CD8-positive, alpha-beta memory T cell (primary cell): Measurements from ENCODE around the gene ABCA1. TPM values are rescaled to one million over a fixed set of nuclear protein-coding genes. Genes with fewer than 3 reads are reported as not detected.

Experiments
- CTCF ChIA-PET: fragments of 350-600 bp; sonication (Branson Sonifier 250); formaldehyde crosslinking; loops from one replicate; lab custom pipeline; 2021; ENCODE audit warnings: antibody characterized with exemption; lab: Charles Lee
- POLR2A ChIA-PET: fragments of 350-600 bp; sonication (Branson Sonifier 250); formaldehyde crosslinking; loops from one replicate; lab custom pipeline; 2021; ENCODE audit warnings: antibody characterized with exemption; lab: Charles Lee
- DNase-seq, 5 donors: peaks; one replicate each; pipeline versions ENCODE4 v3.0.0 to v3.0.0-alpha.2; 2020 to 2022; ENCODE audit warnings: mixed read lengths in 1 of 5
- H3K27ac ChIP-seq: one replicate; pipeline ENCODE4 v1.7.0; 2013; ENCODE audit warnings: low read depth, mild to moderate bottlenecking, low read length, moderate library complexity
- H3K27me3 ChIP-seq: 2 replicates; pipeline ENCODE4 v1.7.0; 2013; ENCODE audit warnings: low read length, mild to moderate bottlenecking; ENCODE audit not compliant: insufficient read depth, poor library complexity, severe bottlenecking
- H3K36me3 ChIP-seq: 2 replicates; pipeline ENCODE4 v1.7.0; 2013; ENCODE audit warnings: mild to moderate bottlenecking, low read length, moderate library complexity; ENCODE audit not compliant: insufficient read depth
- H3K4me1 ChIP-seq: 2 replicates; pipeline ENCODE4 v1.7.0; 2013; ENCODE audit warnings: mild to moderate bottlenecking, low read length, moderate library complexity; ENCODE audit not compliant: insufficient read depth
- H3K4me3 ChIP-seq: 2 replicates; pipeline ENCODE4 v1.7.0; 2013; ENCODE audit warnings: mild to moderate bottlenecking, low read length
- H3K9me3 ChIP-seq: 2 replicates; pipeline ENCODE4 v1.7.0; 2013; ENCODE audit warnings: mild to moderate bottlenecking, low read length
- H3K27ac Mint-ChIP-seq, 8 donors: one replicate each; pipeline ENCODE4 v1.8.0; 2020 to 2021; ENCODE audit warnings: mixed read lengths in 8 of 8, mild to moderate bottlenecking in 6 of 8, inconsistent platforms in 3 of 8, moderate library complexity in 3 of 8
- H3K27me3 Mint-ChIP-seq, 2 donors: one replicate each; pipeline ENCODE4 v1.8.0; 2020 to 2021; ENCODE audit warnings: mixed read lengths in 2 of 2, mild to moderate bottlenecking in 1 of 2, moderate library complexity in 1 of 2
- H3K36me3 Mint-ChIP-seq, 3 donors: one replicate each; pipeline ENCODE4 v1.8.0; 2020 to 2021; ENCODE audit warnings: mixed read lengths in 3 of 3, inconsistent platforms in 1 of 3, mild to moderate bottlenecking in 1 of 3
- H3K4me1 Mint-ChIP-seq, 3 donors: one replicate each; pipeline ENCODE4 v1.8.0; 2020 to 2021; ENCODE audit warnings: mixed read lengths in 3 of 3, inconsistent platforms in 1 of 3, mild to moderate bottlenecking in 1 of 3
- H3K4me3 Mint-ChIP-seq, 7 donors: one replicate each; pipeline ENCODE4 v1.8.0; 2020 to 2021; ENCODE audit warnings: mixed read lengths in 7 of 7, mild to moderate bottlenecking in 6 of 7, moderate library complexity in 4 of 7, inconsistent platforms in 2 of 7
- H3K9me3 Mint-ChIP-seq, 5 donors: one replicate each; pipeline ENCODE4 v1.8.0; 2020 to 2022; ENCODE audit warnings: mixed read lengths in 5 of 5, mild to moderate bottlenecking in 3 of 5, moderate library complexity in 2 of 5, inconsistent platforms in 1 of 5
- polyA plus RNA-seq: library from polyadenylated mRNA; unstranded; fragments of 300-500 nt; fragmentation: Illumina TruSeq; gene quantifications from one replicate; pipeline ENCODE4 v1.2.3, GENCODE V29; 2021
- total RNA-seq, 2 experiments: library from RNA; stranded (reverse); gene quantifications; one replicate each; pipeline ENCODE4 v1.2.3, GENCODE V29; 2021

The ABCA1 gene
- total and polyA plus RNA-seq, 3 experiments from 2014 or later, result 0.83 to 0.89 TPM; not detected in 1

- Mint-ChIP-seq H3K27ac (peak overlapping the region in 2 of 8 donors; percentile 35 to 37), H3K4me3 (peak overlapping the region; percentile 84 to 95 (median 92)), H3K4me1 (peaks cover 4 to 14% (median 13%) of the 10 kb centered on the region in 3 donors), H3K9me3 (no peaks in the 10 kb centered on the region), H3K36me3 (peaks cover 0 to 4% (median 0%) of the 10 kb centered on the region in 3 donors), H3K27me3 (peaks cover 0 to 1% of the 10 kb centered on the region in 2 donors)
- DNase-seq, result no peak
- H3K27me3 ChIP-seq, result no peaks in the 10 kb centered on the region
- no peaks in the 10 kb centered on the region for H3K9me3 ChIP-seq
- H3K27ac ChIP-seq, result no peak overlapping the region
- CTCF ChIA-PET, result no interaction called here
- no peak overlapping the region for H3K4me3 ChIP-seq
- no peaks in the 10 kb centered on the region for H3K4me1 ChIP-seq
- POLR2A ChIA-PET, result no interaction called here
- H3K36me3 ChIP-seq, result no peaks in the 10 kb centered on the region
Observed at GRCh38 chr9:104765138-104765537, 162.8 kb downstream of the ABCA1 start.

- H3K27me3 Mint-ChIP-seq, result peaks cover 0 to 1% of the 10 kb centered on the region in 2 donors
Observed at GRCh38 chr9:104758974-104759373, 169.0 kb downstream of the ABCA1 start.

GRCh38 chr9:104750185-104750767 is 177.7 kb downstream of the ABCA1 start:
- POLR2A ChIA-PET, result no interaction called here
- peak overlapping the region in 1 of 7 donors; percentile 62 for H3K4me3 Mint-ChIP-seq
- H3K4me1 ChIP-seq, result peaks cover 8% of the 10 kb centered on the region

More at GRCh38 chr9:104758974-104759373, 169.0 kb downstream of the ABCA1 start:
- H3K4me3 ChIP-seq, result no peak overlapping the region
- Mint-ChIP-seq H3K9me3 (no peaks in the 10 kb centered on the region), H3K4me3 (no peak overlapping the region), H3K27ac (peak overlapping the region in 2 of 8 donors; percentile 36 to 43), H3K4me1 (peaks cover 4 to 14% (median 7%) of the 10 kb centered on the region in 3 donors), H3K36me3 (peaks cover 0 to 15% (median 4%) of the 10 kb centered on the region in 3 donors)
- POLR2A ChIA-PET, result no interaction called here
- CTCF ChIA-PET, result no interaction called here
- H3K4me1 ChIP-seq, result no peaks in the 10 kb centered on the region
- H3K27ac ChIP-seq, result no peak overlapping the region
- no peaks in the 10 kb centered on the region for H3K36me3 ChIP-seq
- no peaks in the 10 kb centered on the region for H3K27me3 ChIP-seq
- no peak for DNase-seq
- no peaks in the 10 kb centered on the region for H3K9me3 ChIP-seq

GRCh38 chr9:104748359-104749031 is 179.5 kb downstream of the ABCA1 start:
- H3K4me3 Mint-ChIP-seq, result peak overlapping the region; percentile 89 to 99 (median 97)
- CTCF ChIA-PET, result no interaction called here

More at GRCh38 chr9:104750185-104750767, 177.7 kb downstream of the ABCA1 start:
- Histone ChIP-seq H3K27me3 (no peaks in the 10 kb centered on the region), H3K4me3 (no peak overlapping the region), H3K36me3 (no peaks in the 10 kb centered on the region), H3K27ac (no peak overlapping the region), H3K9me3 (no peaks in the 10 kb centered on the region)
- no peaks in the 10 kb centered on the region for H3K9me3 Mint-ChIP-seq
- peaks cover 0 to 37% (median 17%) of the 10 kb centered on the region in 3 donors for H3K36me3 Mint-ChIP-seq
- peak overlapping the region in 1 of 8 donors; percentile 41 for H3K27ac Mint-ChIP-seq
- peaks cover 19 to 29% (median 27%) of the 10 kb centered on the region in 3 donors for H3K4me1 Mint-ChIP-seq
- no peaks in the 10 kb centered on the region for H3K27me3 Mint-ChIP-seq
- CTCF ChIA-PET, result no interaction called here
- DNase-seq, result no peak

GRCh38 chr9:104747565-104748358 is 180.2 kb downstream of the ABCA1 start, which contains the start of gene NIPSNAP3A:
Gene NIPSNAP3A, plus strand, starts transcription at chr9:104747683. Its CDS starts 110 bp downstream, at chr9:104747793.
- Mint-ChIP-seq H3K4me1 (peaks cover 19 to 29% (median 27%) of the 10 kb centered on the region in 3 donors), H3K4me3 (peak within 1 kb of the TSS; percentile 89 to 99 (median 97)), H3K27ac (peak within 1 kb of the TSS; percentile 89 to 100 (median 98)), H3K9me3 (no peaks in the 10 kb centered on the region), H3K36me3 (peaks cover 0 to 23% (median 7%) of the 10 kb centered on the region in 3 donors), H3K27me3 (no peaks in the 10 kb centered on the region)
- DNase-seq, result peak; percentile 79 to 93 (median 88)
- ChIA-PET CTCF (no interaction called here), POLR2A (interaction anchor here (0.6 to 1.5 kb wide), 4 partner anchors 15 to 654 kb away, joined by 3 to 7 read pairs (median 4); partner anchors contain the start of gene SMC2)
- Histone ChIP-seq H3K27me3 (no peaks in the 10 kb centered on the region), H3K36me3 (no peaks in the 10 kb centered on the region), H3K9me3 (no peaks in the 10 kb centered on the region), H3K4me3 (peak within 1 kb of the TSS; percentile 76), H3K4me1 (peaks cover 8% of the 10 kb centered on the region), H3K27ac (peak within 1 kb of the TSS; percentile 89)

More at GRCh38 chr9:104748359-104749031, 179.5 kb downstream of the ABCA1 start:
- peaks cover 19 to 29% (median 27%) of the 10 kb centered on the region in 3 donors for H3K4me1 Mint-ChIP-seq
- Histone ChIP-seq H3K36me3 (no peaks in the 10 kb centered on the region), H3K4me3 (peak overlapping the region; percentile 76), H3K27me3 (no peaks in the 10 kb centered on the region), H3K4me1 (peaks cover 8% of the 10 kb centered on the region), H3K27ac (peak overlapping the region; percentile 89), H3K9me3 (no peaks in the 10 kb centered on the region)
- H3K27ac Mint-ChIP-seq, result peak overlapping the region; percentile 89 to 100 (median 98)
- H3K36me3 Mint-ChIP-seq, result peaks cover 0 to 29% (median 10%) of the 10 kb centered on the region in 3 donors
- no peaks in the 10 kb centered on the region for H3K27me3 Mint-ChIP-seq
- DNase-seq, result no peak
- POLR2A ChIA-PET, result interaction anchor here (1.4 to 1.5 kb wide), 2 partner anchors 15 to 655 kb away, joined by 4 to 5 read pairs; partner anchors contain the start of gene SMC2
- no peaks in the 10 kb centered on the region for H3K9me3 Mint-ChIP-seq

GRCh38 chr9:104747245-104747564 is 180.8 kb downstream of the ABCA1 start:
- peak overlapping the region; percentile 76 for H3K4me3 ChIP-seq
- no peaks in the 10 kb centered on the region for H3K9me3 ChIP-seq
- DNase-seq, result no peak
- CTCF ChIA-PET, result no interaction called here
- Mint-ChIP-seq H3K4me3 (peak overlapping the region; percentile 89 to 99 (median 97)), H3K9me3 (no peaks in the 10 kb centered on the region), H3K4me1 (peaks cover 19 to 29% (median 27%) of the 10 kb centered on the region in 3 donors), H3K36me3 (peaks cover 0 to 17% (median 5%) of the 10 kb centered on the region in 3 donors), H3K27ac (peak overlapping the region; percentile 89 to 100 (median 98)), H3K27me3 (no peaks in the 10 kb centered on the region)
- no peaks in the 10 kb centered on the region for H3K36me3 ChIP-seq
- no peaks in the 10 kb centered on the region for H3K27me3 ChIP-seq
- peaks cover 8% of the 10 kb centered on the region for H3K4me1 ChIP-seq
- POLR2A ChIA-PET, result interaction anchor here (1.0 to 1.5 kb wide), 2 partner anchors 244 to 653 kb away, joined by 3 to 4 read pairs; partner anchors contain the start of gene SMC2
- H3K27ac ChIP-seq, result peak overlapping the region; percentile 89

GRCh38 chr9:104746798-104747197 is 181.2 kb downstream of the ABCA1 start:
- peak overlapping the region; percentile 76 for H3K4me3 ChIP-seq
- no peak for DNase-seq
- peaks cover 8% of the 10 kb centered on the region for H3K4me1 ChIP-seq
- H3K9me3 ChIP-seq, result no peaks in the 10 kb centered on the region
- Mint-ChIP-seq H3K36me3 (peaks cover 0 to 14% (median 2%) of the 10 kb centered on the region in 3 donors), H3K27me3 (no peaks in the 10 kb centered on the region), H3K4me1 (peaks cover 19 to 29% (median 27%) of the 10 kb centered on the region in 3 donors), H3K4me3 (peak overlapping the region; percentile 89 to 99 (median 97)), H3K27ac (peak overlapping the region; percentile 89 to 100 (median 98)), H3K9me3 (no peaks in the 10 kb centered on the region)
- H3K36me3 ChIP-seq, result no peaks in the 10 kb centered on the region
- POLR2A ChIA-PET, result interaction anchor here (1.0 kb wide), 1 partner anchor 244 kb away, joined by 3 read pairs; no protein-coding TSS in a partner anchor
- CTCF ChIA-PET, result no interaction called here
- no peaks in the 10 kb centered on the region for H3K27me3 ChIP-seq
- H3K27ac ChIP-seq, result peak overlapping the region; percentile 89
